HG03066 (cell line): ENCODE measurements around the gene IQCK.
"Not testable (repeated sequence)": the region's sequence is repeated elsewhere in the genome, so short reads cannot be mapped to it uniquely, and the experiment has no call there.

Experiments used
- ATAC-seq: cut with Tn5 transposase; IDR thresholded peaks from one replicate; pipeline ENCODE4 v1.9.1; 2021; ENCODE audit warnings: low read depth; ENCODE audit not compliant: unreplicated experiment

Gene IQCK

DNA sequence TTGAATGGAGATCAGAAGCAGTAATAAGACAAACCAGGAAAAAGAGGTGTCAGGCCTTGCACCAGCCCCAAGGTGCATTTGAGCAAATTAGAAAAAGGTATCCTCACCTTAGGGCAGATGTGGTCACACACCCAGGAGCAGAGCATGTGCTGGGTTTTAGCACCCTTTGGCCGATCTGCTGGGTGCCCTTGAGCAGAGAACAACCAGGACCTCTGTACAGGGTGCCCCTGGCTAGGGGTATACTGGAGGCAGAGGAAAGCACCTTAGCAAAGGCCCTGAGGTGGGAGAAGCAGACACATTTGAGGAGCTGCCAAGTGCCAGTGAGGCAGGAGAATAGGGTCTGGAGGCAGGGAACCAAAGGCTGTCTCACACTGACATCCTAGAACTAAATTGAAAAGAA is 67.0 kb downstream of the IQCK start:
- ATAC-seq, result no peak

DNA sequence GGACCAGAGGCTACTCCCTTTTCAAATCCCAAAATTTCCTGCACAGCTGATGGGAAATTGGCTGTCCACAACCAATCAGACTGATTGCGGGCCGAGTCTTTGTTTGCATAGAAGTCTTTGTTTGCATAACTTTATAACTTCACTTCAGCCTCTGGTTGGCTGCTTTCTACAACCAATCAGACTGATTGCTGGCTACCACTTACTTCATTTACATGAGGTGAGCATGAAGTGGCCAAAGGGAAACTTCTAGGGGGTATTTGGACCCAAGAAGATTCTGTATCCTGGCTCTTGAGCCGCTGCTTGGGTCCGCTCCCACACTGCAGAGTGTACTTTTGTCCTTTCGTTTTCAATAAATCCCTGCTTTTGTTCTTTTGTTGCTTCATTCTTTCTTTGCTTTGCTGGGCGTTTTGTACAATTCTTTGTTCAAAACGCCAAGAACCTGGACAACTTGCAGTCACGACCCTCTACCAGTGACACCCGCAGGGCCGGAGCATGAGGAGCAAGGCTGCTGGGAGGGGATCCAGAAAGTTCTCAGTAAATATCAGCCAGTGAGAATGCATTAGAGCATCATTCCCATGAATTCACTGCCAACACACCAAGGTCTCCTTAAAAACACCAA is 67.5 kb downstream of the IQCK start:
- no peak for ATAC-seq

DNA sequence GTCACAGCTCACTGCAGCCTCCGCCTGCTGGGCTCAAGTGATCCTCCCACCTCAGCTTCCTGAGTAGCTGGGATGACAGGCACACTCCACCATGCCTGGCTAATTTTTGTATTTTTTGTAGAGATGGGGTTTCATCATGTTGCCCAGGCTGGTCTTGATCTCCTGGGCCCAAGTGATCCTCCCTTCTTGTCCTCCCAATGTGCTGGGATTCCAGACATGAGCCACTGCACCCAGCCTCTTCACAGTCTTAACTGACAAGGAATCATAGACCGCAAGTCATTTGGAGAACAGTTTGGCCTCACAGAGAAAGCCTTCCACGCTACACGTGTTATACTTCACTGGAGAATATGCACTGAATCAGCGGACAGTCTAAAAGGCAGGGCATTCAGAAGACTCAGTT is 83.3 kb downstream of the IQCK start:
- not testable (repeated sequence) for ATAC-seq

DNA sequence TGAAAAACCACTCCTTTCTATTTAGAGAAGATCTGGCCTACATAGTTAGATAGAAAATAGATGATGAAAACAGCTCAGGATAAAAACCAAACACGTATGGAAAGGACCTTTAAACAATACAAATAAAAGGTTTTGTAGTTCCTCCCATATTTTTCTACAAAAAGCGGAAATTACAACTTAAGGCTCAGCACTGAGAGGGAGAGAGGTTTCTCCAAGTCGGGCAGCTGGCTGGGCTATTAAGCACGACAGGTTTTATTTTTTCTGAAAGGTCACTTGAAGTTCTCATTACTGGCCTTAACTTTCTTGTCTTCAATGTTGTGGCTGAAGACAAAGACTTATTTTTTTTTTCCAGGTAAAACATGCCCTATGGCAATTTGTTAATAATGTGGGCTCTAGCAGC is 83.8 kb downstream of the IQCK start:
- not testable (repeated sequence) for ATAC-seq

DNA sequence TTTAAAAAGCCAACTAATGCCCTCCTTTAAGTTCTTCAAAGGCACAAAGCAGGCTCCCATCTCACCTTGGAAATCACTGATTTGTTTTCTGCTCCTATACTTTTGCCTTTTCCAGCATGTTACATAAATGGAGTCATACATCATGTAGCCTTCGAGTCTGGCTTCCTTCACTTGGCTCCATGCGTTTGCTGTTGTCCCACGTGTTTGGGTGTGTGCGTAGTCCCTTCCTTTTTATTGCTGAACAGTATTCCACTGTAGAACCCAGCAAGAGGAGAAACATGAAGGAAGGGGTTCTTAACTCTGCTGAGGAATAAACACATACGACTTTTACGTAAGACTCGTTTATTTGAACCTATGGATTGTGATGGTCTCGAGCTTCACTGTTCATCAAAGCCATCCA is 84.5 kb downstream of the IQCK start:
- ATAC-seq, result no peak

DNA sequence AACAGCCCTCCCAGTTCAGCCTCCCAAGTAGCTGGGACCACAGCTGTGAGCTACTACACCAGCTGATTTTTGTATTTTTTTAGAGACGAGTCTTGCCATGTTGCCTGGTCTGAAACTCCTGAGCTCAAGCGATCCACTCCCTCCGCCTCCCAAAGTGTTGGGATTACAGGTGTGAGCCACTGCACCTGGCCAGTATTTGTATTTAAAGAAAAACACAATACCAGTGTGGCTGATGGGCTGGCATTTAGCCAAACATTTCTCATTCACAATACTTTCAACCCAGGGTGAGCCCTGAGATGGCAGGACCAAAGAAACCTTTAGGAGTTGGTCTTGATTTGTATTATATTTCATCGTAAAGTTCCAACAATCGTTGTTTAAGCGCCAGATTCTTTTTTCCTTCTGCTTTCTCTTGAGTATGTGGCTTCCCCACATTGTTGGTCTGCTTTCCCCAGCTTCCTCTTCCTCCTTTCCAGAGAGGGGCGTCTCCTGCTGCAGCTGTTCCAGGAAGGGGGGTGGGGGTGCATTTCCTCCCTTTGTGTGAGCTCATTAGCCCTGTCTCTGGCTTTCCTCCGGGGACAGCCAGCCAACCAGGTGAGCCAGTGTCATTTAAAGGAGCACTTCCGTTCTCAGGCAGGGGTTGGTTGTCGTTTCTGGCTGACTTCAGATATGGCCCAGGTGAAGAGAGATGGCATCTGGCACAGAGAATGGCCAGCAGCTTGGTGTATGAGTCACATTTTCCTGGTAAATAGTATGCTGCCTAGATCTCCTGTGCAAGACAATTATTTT is 86.7 kb downstream of the IQCK start:
- no peak for ATAC-seq

DNA sequence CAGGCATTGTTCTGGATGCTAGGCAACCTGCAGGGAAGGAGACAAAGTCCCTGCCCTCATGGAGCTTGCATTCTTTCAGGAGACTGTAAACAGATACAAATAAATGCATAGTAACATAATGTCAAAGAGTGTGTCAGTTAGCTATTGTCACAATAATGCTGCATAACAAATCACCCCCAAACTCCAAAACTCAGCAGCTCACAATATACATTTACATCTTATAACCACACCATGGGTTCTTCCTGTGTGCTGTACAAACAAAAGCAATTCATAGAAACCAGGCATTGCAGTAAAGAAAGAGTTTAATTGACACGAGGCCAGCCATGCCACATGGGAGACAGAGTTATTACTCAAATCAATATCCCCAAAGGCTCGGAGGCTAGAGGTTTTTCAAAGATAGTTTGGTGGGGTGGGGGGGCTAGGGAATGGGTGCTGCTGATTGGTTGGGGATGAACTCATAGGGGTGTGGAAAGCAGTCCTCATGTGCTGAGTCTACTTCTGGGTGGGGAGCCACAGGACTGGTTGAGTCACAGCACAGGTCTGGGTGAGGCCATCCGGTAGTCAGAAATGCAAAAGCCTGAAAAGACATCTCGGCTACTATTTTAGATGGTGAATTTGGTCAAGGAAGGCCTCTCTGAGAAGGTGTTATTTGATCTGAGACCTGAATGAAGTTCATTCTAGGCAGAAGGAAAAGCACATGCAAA is 87.5 kb downstream of the IQCK start:
- no peak for ATAC-seq

DNA sequence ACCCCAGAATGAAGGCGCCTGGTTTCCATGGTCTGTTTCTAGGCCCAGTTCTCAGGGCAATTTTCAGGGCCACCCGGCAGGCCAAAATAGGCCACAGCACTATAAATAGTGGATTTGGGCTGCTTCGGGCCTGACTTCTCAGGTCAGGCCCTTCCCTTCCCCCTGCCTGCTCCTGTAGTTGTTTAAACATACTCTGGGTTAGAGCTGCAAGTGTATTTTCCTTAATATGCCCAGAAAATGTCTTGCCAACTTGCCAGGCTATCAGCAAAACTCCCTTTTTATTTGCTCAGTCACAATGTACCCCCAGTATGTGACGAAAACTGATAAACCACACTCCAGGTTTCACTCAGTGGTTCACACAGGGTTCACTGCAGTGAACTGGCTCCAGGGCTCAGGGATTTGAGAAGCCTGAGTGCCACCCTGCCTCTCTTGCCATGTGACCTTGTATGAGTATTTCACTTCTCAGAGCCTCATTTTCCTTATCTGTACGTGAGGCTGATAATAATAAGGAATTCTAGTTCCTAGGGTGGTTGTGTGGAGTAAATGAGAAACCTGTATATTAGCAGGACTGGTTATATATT is 90.1 kb downstream of the IQCK start:
- no peak for ATAC-seq

DNA sequence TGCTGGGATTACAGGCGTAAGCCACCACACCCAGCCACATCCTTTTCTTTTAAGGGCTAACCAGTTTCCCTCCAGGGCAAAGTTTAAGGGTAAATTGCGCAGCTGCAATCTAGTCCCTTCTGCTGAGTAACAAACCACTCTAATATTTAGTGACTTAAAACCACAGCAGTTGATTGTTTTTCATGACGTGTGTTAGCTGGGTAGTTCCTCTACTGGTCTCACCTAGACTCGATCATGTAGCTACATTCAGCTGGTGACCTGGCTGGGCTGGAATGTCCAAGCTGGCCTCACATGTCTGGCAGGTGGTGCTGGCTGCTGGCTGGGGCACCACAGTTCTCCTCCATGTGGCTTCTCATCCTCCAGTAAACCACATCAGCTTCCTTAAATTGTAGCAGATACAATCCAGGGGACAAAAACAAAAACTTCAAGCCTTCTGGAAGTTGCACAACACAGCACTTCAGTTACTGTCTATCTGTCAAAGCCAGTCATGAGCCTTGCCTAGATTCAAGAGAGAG is 91.1 kb downstream of the IQCK start:
- no peak for ATAC-seq

DNA sequence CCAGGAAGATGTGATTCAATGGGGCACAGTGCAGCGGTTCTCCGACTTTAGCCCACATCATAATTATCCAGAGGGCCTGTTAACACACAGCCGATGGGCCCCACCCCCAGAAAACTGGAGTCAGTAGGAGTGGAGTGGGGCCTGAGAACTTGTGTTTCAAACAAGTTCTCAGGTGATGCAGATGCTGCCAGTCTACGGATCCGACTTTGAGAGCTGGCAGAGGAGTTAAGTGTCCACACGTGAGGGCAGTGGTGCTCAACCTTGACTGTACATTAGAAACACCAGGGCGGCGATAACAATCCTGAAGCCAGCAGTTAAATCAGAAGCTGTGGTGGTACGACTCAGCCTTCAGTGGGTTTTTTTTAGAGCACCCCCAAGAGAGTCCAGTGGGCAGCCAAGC is 91.6 kb downstream of the IQCK start:
- no peak for ATAC-seq

DNA sequence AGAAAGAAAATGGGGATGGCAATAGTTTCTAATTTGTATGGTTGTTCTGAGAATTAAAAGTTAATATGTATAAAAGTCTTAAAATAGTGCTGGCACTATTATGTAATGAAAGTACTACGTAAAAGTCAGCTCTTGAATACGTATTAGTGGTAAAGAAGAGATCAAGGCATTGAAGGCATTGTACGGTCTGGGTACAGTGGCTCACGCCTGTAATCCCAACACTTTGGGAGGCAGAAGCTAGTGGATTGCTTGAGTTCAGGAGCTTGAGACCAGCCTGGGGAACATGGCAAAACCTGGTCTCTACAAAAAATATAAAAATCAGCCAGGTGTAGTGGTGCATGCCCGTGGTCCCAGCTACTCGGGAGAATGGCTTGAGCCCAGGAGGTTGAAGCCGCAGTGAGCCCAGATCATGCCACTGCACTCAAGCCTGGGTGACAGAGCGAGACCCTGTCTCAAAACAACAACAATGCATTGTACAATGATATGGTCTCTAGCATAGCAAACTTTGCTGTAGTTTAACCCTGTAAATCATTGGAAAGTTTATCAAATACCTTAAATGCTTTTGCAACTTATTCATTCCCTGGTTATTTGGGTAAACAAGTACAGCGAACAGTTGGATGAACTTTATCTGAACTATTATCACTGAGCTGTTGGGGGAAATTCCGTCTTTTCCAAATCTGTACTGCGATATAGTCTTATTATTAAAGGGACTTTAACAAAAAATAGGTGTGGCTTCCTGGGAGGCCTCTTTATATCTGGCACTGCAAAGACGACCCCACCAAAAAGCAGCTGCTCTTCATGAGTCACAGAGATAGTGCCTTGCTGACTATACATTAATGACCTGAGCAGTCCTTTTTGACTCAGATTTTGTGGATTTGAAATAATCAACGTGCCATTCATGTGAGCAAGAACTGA is 93.0 kb downstream of the IQCK start:
- no peak for ATAC-seq

DNA sequence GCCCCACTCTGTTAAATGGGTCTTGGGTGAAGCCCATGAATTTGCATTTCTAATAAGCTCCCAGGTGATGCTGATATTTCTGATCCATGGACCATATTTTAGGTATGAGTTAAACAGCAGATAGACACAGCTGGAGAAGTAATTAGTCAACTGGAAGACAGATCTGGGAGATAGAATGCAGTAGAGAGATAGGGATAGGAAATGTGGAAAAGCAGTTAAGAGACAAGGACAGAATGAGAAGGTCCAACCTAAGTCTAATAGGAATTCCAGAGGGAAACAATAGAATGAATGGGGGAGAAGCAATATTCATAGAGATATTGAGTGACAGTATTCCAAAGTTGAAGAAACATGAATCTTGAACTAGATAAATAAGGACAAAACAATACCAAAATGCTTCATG is 94.9 kb downstream of the IQCK start:
- ATAC-seq, result no peak

DNA sequence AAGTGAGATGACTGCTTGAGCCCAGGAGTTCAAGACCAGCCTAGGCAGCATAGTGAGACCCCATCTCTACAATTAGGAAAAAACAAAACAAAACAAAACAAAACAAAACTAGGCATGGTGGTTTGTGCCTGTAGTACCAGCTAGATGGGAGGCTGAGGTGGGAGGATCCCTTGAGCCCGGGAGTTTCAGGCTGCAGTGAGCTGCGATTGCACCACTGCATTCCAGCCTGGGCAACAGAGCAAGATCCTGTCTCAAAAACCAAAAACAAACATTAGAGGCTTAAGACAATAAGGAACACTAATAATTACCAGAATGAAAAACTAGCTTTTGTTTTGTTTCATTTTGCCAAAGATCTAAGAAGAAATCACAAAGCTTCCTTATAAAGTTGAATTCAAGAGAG is 97.3 kb downstream of the IQCK start:
- ATAC-seq, result no peak

DNA sequence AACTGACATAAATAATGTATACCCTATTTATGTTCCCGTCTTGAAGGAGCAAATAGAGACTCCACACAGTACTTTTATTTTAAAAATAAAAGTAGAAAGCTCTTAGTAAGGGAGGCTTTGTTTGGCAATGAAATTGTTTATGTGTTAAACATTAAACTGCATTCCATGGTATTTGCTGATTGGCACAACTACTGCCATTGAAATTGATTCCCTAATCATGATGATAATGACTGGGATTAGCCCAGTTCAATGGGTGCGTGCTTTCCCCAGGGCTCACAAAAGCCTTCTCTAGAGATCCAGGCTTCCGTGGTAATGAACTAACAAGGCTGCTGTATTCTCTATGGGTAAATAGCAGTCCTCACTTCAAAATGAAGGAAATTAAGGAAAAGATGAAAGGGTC is 99.1 kb downstream of the IQCK start:
- ATAC-seq, result no peak

DNA sequence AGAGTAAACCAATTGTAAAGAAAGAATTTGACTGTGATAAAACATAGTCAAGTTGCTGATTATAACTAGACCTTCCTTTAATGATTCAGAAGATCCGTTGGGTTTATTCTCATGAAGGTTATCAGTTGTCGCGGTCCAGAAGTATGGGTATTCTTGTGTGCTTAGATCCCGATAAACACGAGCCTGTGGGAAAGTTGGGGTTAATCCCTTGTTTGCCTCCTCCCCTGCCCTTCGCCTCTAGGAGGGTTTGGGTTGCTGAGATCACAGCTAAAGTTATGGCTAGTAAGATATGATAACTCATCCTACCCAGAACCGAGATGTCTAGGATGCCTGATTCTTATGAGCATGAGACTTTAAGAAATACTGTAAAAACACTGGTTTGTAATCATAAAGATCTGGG is 99.8 kb downstream of the IQCK start:
- no peak for ATAC-seq

DNA sequence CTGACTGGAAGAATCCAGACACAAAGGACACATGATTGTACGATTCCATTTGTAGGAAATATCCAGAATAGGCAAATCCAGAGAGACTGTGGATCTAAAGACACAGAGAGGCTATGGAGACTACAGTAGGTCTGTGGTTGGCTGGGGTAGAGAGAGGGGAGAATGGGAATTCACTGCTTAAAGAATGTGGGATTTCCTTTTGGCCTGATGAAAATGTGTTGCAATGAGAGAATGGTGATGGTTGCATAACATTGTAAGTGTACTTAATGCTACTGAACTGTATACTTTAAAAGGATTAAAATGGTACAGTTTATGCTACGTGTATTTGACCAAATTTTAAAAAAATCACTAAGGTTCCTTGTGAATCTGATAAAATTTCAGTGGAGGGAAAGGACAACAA is 104.5 kb downstream of the IQCK start:
- no peak for ATAC-seq

DNA sequence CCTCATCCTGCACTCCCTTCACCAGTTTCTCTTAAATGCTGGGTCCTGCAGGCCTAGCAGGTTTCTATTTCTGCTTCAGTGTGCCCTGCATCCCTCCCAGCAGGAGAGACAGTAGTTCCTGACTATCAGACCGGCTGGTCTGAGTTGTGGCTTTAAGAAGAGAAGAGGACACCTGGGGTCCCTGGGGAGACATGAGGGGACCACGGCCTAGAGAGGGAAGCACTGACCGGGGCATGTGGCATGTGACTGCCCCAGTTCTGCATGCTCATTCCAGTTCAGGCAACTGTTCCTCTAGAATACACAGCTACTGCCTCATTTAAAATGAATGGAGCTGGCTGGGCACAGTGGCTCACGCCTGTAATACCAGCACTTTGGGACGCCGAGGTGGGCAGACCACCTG is 105.3 kb downstream of the IQCK start:
- no peak for ATAC-seq

DNA sequence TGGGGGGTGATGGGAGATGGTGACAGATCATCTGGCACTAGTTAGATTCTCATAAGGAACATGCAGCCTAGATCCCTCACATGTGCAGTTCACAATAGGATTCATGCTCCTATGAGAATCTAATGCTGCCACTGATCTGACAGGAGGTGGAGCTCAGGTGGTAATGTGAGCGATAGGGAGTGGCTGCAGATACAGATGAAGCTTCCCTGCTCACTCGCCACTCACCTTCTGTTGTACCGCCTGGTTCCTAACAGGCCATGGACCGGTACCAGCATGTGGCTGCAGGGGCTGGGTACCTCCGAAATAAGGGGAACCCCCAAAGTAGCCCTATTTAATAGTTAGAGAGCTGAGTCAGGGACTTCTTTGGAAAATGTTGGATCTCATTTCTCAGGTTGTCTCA is 106.1 kb downstream of the IQCK start:
- ATAC-seq, result no peak

DNA sequence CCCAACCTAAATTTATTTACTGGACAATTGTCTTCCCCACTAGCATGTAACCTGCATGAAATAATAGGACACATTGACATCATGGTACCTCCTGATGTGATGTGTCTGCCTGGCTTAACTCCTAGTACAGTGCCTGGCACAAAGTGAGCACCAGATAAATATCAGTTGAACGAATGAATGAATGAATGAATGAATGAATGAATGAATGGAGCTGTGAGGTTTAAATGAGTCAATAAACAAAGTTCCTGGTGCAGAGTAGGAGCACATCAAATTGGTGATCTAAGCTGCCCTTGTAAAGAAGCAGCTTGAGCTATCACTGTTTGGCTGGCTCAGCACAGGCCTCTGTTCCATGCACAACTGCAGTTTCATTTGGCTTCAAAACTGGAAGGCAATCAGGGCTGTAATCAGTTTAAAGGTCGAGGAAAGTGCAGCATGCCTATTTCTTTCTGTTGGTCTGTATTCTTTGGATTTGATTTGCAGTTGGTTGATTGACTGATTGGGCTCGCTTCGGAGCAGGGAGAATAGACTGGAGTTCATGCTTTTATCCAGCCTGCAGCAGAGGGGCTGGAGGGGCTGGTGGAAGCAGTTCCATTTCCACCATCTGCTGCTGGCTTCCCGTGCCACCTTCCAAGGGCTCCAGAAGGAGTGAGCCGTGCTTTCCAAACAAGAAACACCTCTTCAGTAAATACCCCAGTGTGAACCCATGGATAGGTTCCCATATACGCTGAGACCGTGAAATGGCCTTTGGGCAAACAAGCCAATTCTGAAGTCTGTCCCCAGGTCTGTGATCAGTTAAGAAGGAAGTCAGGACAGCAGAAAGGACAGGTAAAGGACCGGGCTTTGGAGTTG is 112.0 kb downstream of the IQCK start:
- no peak for ATAC-seq
